Prostate gland (tissue), 2 donors: ENCODE measurements around the gene ZNF492.

Experiments
- POLR2A ChIP-seq: fragments of 450-650 bp; IDR thresholded peaks from one replicate; pipeline ENCODE4 v1.6.1; 2016; ENCODE audit warnings: antibody characterized with exemption, mild to moderate bottlenecking
- POLR2AphosphoS5 ChIP-seq: sonication (generic); formaldehyde crosslinking; IDR thresholded peaks from one replicate; pipeline ENCODE4 v1.6.1; 2017; ENCODE audit warnings: antibody characterized with exemption
- TF ChIP-seq, protein P1 (sequence below), 4 experiments: fragments of 200-600 bp in 2 of 4; fragments of 450-650 bp in 2 of 4; sonication (generic) in 2 of 4; IDR thresholded peaks; 1 replicate in 3 of 4; 2 replicates in 1 of 4; pipeline ENCODE4 v1.5.1; 2016 to 2019; ENCODE audit warnings: antibody characterized with exemption in 4 of 4, mild to moderate bottlenecking in 2 of 4, moderate library complexity in 2 of 4

DNA sequence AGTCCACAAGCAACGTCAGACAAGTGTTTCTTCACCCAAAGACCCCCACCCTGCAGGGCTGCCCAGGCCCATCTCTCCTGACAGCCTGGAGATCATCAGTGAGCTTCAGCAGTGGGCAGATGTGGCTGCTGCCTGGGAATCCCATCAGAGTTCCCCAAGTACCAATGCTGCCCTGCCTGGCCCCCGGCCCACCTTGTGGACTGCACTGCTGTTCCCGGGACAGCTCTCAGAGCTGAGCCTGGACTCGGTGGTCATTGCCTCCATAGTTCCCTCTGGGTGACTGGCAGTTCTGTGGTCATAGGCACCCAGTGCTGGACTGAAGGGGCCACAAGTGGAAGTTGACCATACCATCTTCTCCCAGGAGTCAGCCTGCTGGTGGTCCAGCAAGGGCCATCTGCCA, 24.5 kb upstream of the ZNF492 start:
- TF ChIP-seq, protein P1, sequence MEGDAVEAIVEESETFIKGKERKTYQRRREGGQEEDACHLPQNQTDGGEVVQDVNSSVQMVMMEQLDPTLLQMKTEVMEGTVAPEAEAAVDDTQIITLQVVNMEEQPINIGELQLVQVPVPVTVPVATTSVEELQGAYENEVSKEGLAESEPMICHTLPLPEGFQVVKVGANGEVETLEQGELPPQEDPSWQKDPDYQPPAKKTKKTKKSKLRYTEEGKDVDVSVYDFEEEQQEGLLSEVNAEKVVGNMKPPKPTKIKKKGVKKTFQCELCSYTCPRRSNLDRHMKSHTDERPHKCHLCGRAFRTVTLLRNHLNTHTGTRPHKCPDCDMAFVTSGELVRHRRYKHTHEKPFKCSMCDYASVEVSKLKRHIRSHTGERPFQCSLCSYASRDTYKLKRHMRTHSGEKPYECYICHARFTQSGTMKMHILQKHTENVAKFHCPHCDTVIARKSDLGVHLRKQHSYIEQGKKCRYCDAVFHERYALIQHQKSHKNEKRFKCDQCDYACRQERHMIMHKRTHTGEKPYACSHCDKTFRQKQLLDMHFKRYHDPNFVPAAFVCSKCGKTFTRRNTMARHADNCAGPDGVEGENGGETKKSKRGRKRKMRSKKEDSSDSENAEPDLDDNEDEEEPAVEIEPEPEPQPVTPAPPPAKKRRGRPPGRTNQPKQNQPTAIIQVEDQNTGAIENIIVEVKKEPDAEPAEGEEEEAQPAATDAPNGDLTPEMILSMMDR (IDR thresholded peaks at IDR 0.05), result no peak
- no peak for TF ChIP-seq POLR2AphosphoS5
- no peak for TF ChIP-seq POLR2A
